ENCODE data around the gene KLHL3. TPM values are rescaled to one million over a fixed set of nuclear protein-coding genes. Genes with fewer than 3 reads are reported as not detected.

KLHL3 gene
- total and polyA plus RNA-seq, 9 of the 15 experiments (the other 6 are each of a cell fraction or from before 2014, with no cell fraction given), result under 0.01 to 1.5 (median 0.22) TPM

- TF ChIP-seq ZBTB49 (CRISPR knock-in tag; IDR thresholded peaks at IDR 0.05; ENCODE audit: borderline replicate concordance) (no peak), GTF2A2 (tag; IDR thresholded peaks at IDR 0.05) (no peak), ZNF699 (CRISPR knock-in tag; IDR thresholded peaks at IDR 0.05; ENCODE audit: insufficient replicate concordance) (no peak), YBX1 (IDR thresholded peaks at IDR 0.05) (no peak)
These were observed 20.4 kb downstream of the KLHL3 start (continued) for GRCh38 chr5:137715456-137715855.

DNA sequence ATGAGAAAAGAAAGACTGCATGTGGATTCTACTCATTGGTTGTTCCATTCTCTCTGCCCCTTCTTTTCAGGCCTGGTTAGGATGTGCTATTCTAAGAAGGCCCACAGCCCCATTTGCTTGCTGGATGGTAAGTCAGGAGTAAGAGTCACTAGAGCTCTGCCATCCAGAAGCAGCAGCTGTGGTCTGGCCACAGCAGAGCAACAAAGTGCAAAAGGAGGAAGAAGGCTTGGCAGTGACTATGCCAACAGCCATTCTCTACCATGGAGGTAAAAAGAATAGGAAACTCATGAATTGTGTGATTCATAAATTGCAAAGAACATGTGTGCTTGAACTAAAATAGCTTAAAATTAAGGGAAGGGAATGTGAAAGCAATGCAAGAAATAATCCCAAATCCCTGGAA lies 20.9 kb downstream of the KLHL3 start:
- FAIRE-seq, result no peak
- Histone ChIP-seq H3K9me1 (ENCODE audit: control insufficient read depth, insufficient read depth, low read length) (no peaks in the 10 kb centered on the region), H3K27ac (ENCODE audit: extremely low read depth, low read depth, low read length) (no peak overlapping the region), H3K36me3 (ENCODE audit: control insufficient read depth, insufficient read depth, low read length) (no peaks in the 10 kb centered on the region), H2AFZ (ENCODE audit: low read depth, low read length) (no peak overlapping the region), H3K79me2 (ENCODE audit: control insufficient read depth, insufficient read depth, low read length) (no peaks in the 10 kb centered on the region), H3K4me3 (no peak overlapping the region), H3K4me2 (ENCODE audit: insufficient read depth, low read length) (no peak overlapping the region), H3K27me3 (ENCODE audit: control insufficient read depth in 2 of 2, insufficient read depth in 2 of 2, low read length in 2 of 2) (no peaks in the 10 kb centered on the region), H3K9ac (ENCODE audit: insufficient read depth in 1 of 2, low read depth in 2 of 2, low read length in 2 of 2) (no peak overlapping the region), H3K9me3 (replicated peaks; ENCODE audit: control insufficient read depth, insufficient read depth, low read depth, low read length) (no peaks in the 10 kb centered on the region), H3K4me1 (replicated peaks in 1 of 2; ENCODE audit: control insufficient read depth in 2 of 2, insufficient read depth in 2 of 2, low read length in 2 of 2) (no peaks in the 10 kb centered on the region), H4K20me1 (replicated peaks; ENCODE audit: control insufficient read depth, insufficient read depth, low read length) (no peaks in the 10 kb centered on the region)
- ChIA-PET CTCF (ENCODE audit: low intra/inter-chr PET ratio) (no interaction called here), POLR2A (interaction anchor here (0.7 kb wide), 1 partner anchor 488 kb away, joined by 3 read pairs; no protein-coding TSS in a partner anchor)
- intact Hi-C loops (cut with micrococcal nuclease), result no loop called here
- DNase-seq (ENCODE audit: extremely low read depth in 1 of 4, low spot score in 3 of 4), result no peak
- BruUV-seq (replicated peaks), result no TSS peak
- in situ Hi-C loops (cut with MboI), result no loop called here
- no peak for ATAC-seq
- TF ChIP-seq ARID3B (CRISPR knock-in tag; IDR thresholded peaks at IDR 0.05; ENCODE audit: borderline replicate concordance) (no peak), MCM5 (IDR thresholded peaks at IDR 0.05; ENCODE audit: low read depth) (no peak), E4F1 (CRISPR knock-in tag; IDR thresholded peaks at IDR 0.05; ENCODE audit: borderline replicate concordance) (no peak), PTTG1 (tag; IDR thresholded peaks at IDR 0.05; ENCODE audit: low read depth) (no peak), ZNF79 (CRISPR knock-in tag; IDR thresholded peaks at IDR 0.05; ENCODE audit: low read depth) (no peak), CREB1 (IDR thresholded peaks at IDR 0.05) (no peak), CREB1 (CRISPR knock-in tag; IDR thresholded peaks at IDR 0.05) (no peak), KDM1A (IDR thresholded peaks at IDR 0.05) (no peak), PRPF4 (IDR thresholded peaks at IDR 0.05; ENCODE audit: insufficient read depth, low read depth, low read length, poor library complexity, severe bottlenecking) (no peak), ZC3H4 (CRISPR knock-in tag; IDR thresholded peaks at IDR 0.05; ENCODE audit: borderline replicate concordance) (no peak), PHF20 (IDR thresholded peaks at IDR 0.05; ENCODE audit: partially characterized antibody) (no peak), FOXM1 (IDR thresholded peaks at IDR 0.05; ENCODE audit: low read depth) (no peak), FOXM1 (CRISPR knock-in tag; IDR thresholded peaks at IDR 0.05; ENCODE audit: low read depth) (no peak), SMAD3 (CRISPR knock-in tag; conservative IDR thresholded peaks at IDR 0.05) (no peak)
